ENCODE measurements around the gene SDK1.

The SDK1 gene

GRCh38 chr7:4099651-4100050 is 798.6 kb downstream of the SDK1 start:
- no peak overlapping the region for H3K4me3 ChIP-seq (ENCODE audit: severe bottlenecking)
- H3K4me1 ChIP-seq (ENCODE audit: insufficient read depth, poor library complexity, severe bottlenecking) = no peaks in the 10 kb centered on the region
- ATAC-seq (ENCODE audit: low read depth) = no peak

GRCh38 chr7:4100148-4100547 is 799.1 kb downstream of the SDK1 start:
- H3K36me3 ChIP-seq (ENCODE audit: low read depth) = no peaks in the 10 kb centered on the region
- H3K27ac ChIP-seq (ENCODE audit: poor library complexity, severe bottlenecking) = no peak overlapping the region
- TF ChIP-seq CTCF (IDR thresholded peaks at IDR 0.05; ENCODE audit: poor library complexity, severe bottlenecking) = no peak
- H3K4me3 ChIP-seq (ENCODE audit: severe bottlenecking) = no peak overlapping the region
- H3K9me3 ChIP-seq (ENCODE audit: severe bottlenecking) = no peaks in the 10 kb centered on the region
- DNase-seq (ENCODE audit: low spot score) (no peak), ATAC-seq (ENCODE audit: low read depth) (no peak)
- no peaks in the 10 kb centered on the region for H3K27me3 ChIP-seq (ENCODE audit: insufficient read depth, poor library complexity, severe bottlenecking)
- no peaks in the 10 kb centered on the region for H3K4me1 ChIP-seq (ENCODE audit: insufficient read depth, poor library complexity, severe bottlenecking)

More at GRCh38 chr7:4099651-4100050, 798.6 kb downstream of the SDK1 start:
- TF ChIP-seq CTCF (IDR thresholded peaks at IDR 0.05; ENCODE audit: poor library complexity, severe bottlenecking) = no peak
- Histone ChIP-seq H3K27ac (ENCODE audit: poor library complexity, severe bottlenecking) (no peak overlapping the region), H3K36me3 (ENCODE audit: low read depth) (no peaks in the 10 kb centered on the region), H3K9me3 (ENCODE audit: severe bottlenecking) (no peaks in the 10 kb centered on the region), H3K27me3 (ENCODE audit: insufficient read depth, poor library complexity, severe bottlenecking) (no peaks in the 10 kb centered on the region)
- no peak for DNase-seq (ENCODE audit: low spot score)

- ATAC-seq (ENCODE audit: low read depth) (no peak), DNase-seq (ENCODE audit: low spot score) (no peak)
- TF ChIP-seq CTCF (IDR thresholded peaks at IDR 0.05; ENCODE audit: poor library complexity, severe bottlenecking) = no peak
- H3K27ac ChIP-seq (ENCODE audit: poor library complexity, severe bottlenecking) = no peak overlapping the region
- no peaks in the 10 kb centered on the region for H3K9me3 ChIP-seq (ENCODE audit: severe bottlenecking)
- H3K27me3 ChIP-seq (ENCODE audit: insufficient read depth, poor library complexity, severe bottlenecking) = no peaks in the 10 kb centered on the region
- H3K4me1 ChIP-seq (ENCODE audit: insufficient read depth, poor library complexity, severe bottlenecking) = no peaks in the 10 kb centered on the region
- no peak overlapping the region for H3K4me3 ChIP-seq (ENCODE audit: severe bottlenecking)
- no peaks in the 10 kb centered on the region for H3K36me3 ChIP-seq (ENCODE audit: low read depth)
Measured at GRCh38 chr7:4100691-4101090, 799.6 kb downstream of the SDK1 start.

- no peaks in the 10 kb centered on the region for H3K9me3 ChIP-seq (ENCODE audit: severe bottlenecking)
- no peak for DNase-seq (ENCODE audit: low spot score)
- ATAC-seq (ENCODE audit: low read depth) = no peak
Measured at GRCh38 chr7:4102231-4102841, 801.3 kb downstream of the SDK1 start.

More at GRCh38 chr7:4102231-4102841, 801.3 kb downstream of the SDK1 start:
- Histone ChIP-seq H3K36me3 (ENCODE audit: low read depth) (no peaks in the 10 kb centered on the region), H3K27me3 (ENCODE audit: insufficient read depth, poor library complexity, severe bottlenecking) (no peaks in the 10 kb centered on the region), H3K27ac (ENCODE audit: poor library complexity, severe bottlenecking) (no peak overlapping the region), H3K4me3 (ENCODE audit: severe bottlenecking) (no peak overlapping the region), H3K4me1 (ENCODE audit: insufficient read depth, poor library complexity, severe bottlenecking) (no peaks in the 10 kb centered on the region)
- no peak for TF ChIP-seq CTCF (IDR thresholded peaks at IDR 0.05; ENCODE audit: poor library complexity, severe bottlenecking)

All from RWPE2 (cell line).